BLaER1 (cell line): ENCODE data around the gene OBSCN.

ENCODE experiments used
- H3K27ac ChIP-seq: shearing (Covaris generic); formaldehyde crosslinking; 2 replicates; pipeline ENCODE4 v1.8.1; 2022
- H3K27me3 ChIP-seq: shearing (Covaris generic); formaldehyde crosslinking; 2 replicates; pipeline ENCODE4 v1.8.1; 2022
- H3K36me3 ChIP-seq: shearing (Covaris generic); formaldehyde crosslinking; 2 replicates; pipeline ENCODE4 v1.8.1; 2022
- H3K4me1 ChIP-seq: shearing (Covaris generic); formaldehyde crosslinking; 2 replicates; pipeline ENCODE4 v1.8.1; 2022
- H3K4me2 ChIP-seq: shearing (Covaris generic); formaldehyde crosslinking; 2 replicates; pipeline ENCODE4 v1.8.1; 2022
- H3K4me3 ChIP-seq: shearing (Covaris generic); formaldehyde crosslinking; 2 replicates; pipeline ENCODE4 v1.8.1; 2022
- H3K9ac ChIP-seq: shearing (Covaris generic); formaldehyde crosslinking; 2 replicates; pipeline ENCODE4 v1.8.1; 2022
- H3K9me3 ChIP-seq: shearing (Covaris generic); formaldehyde crosslinking; 2 replicates; pipeline ENCODE4 v1.8.1; 2022
- H4K20me1 ChIP-seq: shearing (Covaris generic); formaldehyde crosslinking; 2 replicates; pipeline ENCODE4 v1.8.1; 2022
- Cebpa-rat ChIP-seq: shearing (Covaris generic); IDR thresholded peaks from 2 replicates; pipeline ENCODE4 v1.8.1; 2022

Gene OBSCN

DNA sequence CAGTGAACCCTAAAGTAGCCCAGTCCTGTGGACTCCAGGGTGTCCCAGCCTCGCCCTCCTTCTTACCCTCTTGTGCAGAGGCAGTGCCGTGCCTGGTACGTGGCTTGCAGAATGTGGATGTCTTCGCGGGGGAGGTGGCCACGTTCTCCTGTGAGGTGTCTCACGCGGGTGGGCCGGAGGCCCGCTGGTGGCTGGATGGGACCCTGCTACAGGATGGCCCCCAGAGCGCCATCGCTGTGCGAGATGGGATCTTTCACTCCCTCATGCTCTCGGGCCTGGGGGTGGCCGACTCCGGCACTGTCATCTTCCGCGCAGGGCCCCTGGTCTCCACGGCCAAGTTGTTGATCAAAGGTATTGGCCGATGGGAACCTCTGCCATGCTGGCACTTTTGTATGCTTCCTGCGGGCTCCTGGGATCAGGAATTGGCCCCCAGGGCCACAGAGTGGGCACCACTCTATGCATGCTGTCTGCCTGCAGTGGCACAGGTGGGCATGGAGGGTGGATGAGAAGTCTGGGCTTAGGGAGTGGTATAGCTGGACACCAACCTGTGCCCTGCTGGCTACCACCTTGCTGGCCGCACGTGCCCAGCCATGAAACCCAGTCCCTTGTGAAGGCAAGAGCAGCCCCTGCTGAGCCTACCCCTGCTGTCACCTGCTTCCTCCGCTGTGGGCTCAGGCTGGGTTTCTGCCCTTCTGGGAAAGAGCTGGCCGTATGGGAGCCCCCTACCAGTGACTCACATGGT lies 105.9 kb downstream of the OBSCN start:
- H3K4me2 ChIP-seq = no peak overlapping the region
- no peak overlapping the region for H3K9ac ChIP-seq
- TF ChIP-seq Cebpa-rat = no peak
- no peaks in the 10 kb centered on the region for H3K4me1 ChIP-seq
- H4K20me1 ChIP-seq = no peaks in the 10 kb centered on the region
- H3K9me3 ChIP-seq = peaks cover 27% of the 10 kb centered on the region
- no peaks in the 10 kb centered on the region for H3K27me3 ChIP-seq
- H3K4me3 ChIP-seq = no peak overlapping the region
- H3K36me3 ChIP-seq = peaks cover 58% of the 10 kb centered on the region
- H3K27ac ChIP-seq = no peak overlapping the region

DNA sequence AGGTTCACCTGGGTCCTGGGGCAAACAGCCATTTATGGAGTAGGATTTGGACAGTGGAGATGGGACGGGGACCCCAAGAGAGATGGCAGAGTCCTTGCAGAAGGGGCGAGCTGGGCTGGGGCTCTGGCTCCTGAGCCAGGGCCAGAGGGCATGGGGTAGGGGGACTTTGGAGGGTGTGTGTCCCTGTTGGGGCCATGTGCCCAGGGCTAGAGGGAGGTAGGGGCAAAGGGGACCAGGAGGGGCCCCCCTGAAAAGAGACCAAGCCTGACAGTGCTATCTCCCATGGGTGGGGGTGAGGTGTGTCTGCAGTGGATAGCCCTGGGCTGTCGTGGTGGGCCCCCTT lies 106.4 kb downstream of the OBSCN start:
- Histone ChIP-seq H3K4me3 (no peak overlapping the region), H3K27ac (no peak overlapping the region), H3K4me2 (no peak overlapping the region), H3K4me1 (no peaks in the 10 kb centered on the region), H3K9me3 (peaks cover 27% of the 10 kb centered on the region), H4K20me1 (no peaks in the 10 kb centered on the region), H3K9ac (no peak overlapping the region), H3K36me3 (peaks cover 64% of the 10 kb centered on the region), H3K27me3 (no peaks in the 10 kb centered on the region)
- no peak for TF ChIP-seq Cebpa-rat

DNA sequence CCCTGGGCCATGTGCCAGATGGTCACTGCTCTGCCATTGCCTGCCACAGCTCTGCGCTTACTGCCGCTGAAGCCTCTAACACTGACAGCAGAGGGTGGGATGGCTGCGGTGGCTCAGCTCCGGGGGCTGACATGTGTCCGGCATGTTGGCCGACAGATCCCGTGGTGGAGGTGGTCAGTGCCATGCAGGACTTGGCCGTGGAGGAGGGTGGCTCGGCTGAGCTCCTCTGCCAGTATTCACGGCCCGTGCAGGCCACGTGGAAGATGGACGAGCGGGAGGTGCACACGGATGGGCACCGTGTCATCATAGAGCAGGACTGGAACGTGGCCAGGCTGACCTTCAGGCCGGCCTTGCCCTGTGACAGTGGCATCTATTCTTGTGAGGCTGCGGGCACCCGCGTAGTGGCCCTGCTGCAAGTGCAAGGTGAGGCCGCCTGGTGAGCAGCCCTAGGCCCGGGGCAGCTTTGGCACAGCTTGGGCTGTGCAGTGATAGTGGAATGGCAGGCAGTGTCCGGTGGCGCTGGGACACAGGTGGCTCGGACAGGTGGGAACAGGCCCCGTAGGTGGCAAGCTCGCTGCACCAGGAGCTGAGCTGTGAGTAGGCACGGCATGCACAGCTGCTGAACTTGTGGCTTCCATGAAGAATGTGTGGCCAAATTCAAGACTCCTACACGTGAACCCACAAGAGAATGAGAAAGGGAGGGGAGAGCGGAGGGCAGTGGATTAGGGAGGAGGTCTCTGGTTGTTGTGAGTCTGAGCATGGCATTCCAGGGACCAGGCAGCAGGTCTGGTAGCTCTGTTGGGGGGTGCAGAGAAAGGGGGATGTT lies 107.0 kb downstream of the OBSCN start:
- no peak overlapping the region for H3K4me3 ChIP-seq
- no peaks in the 10 kb centered on the region for H4K20me1 ChIP-seq
- H3K9me3 ChIP-seq = peaks cover 27% of the 10 kb centered on the region
- peaks cover 64% of the 10 kb centered on the region for H3K36me3 ChIP-seq
- H3K27ac ChIP-seq = no peak overlapping the region
- H3K4me2 ChIP-seq = no peak overlapping the region
- no peaks in the 10 kb centered on the region for H3K27me3 ChIP-seq
- no peaks in the 10 kb centered on the region for H3K4me1 ChIP-seq
- H3K9ac ChIP-seq = no peak overlapping the region
- TF ChIP-seq Cebpa-rat = no peak

DNA sequence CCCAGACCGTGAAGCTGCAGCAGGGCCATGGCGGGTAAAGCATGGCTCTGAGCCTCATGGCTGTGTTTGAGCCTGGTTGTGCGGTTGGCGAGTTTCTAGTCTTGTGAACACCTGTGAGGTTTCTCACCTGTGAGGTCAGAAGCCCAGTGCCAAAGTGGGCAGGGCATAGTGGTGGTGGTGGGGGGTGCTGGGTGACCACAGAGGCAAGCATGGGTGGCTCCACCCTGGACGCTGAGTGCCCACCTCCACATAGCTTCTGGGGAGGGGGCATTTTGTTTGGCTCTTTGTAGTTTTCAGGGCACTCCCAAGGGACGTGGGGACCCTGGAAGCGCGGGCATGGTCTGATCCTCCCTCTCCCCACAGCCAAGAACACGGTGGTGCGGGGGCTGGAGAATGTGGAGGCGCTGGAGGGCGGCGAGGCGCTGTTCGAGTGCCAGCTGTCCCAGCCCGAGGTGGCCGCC lies 107.7 kb downstream of the OBSCN start:
- Histone ChIP-seq H3K4me1 (no peaks in the 10 kb centered on the region), H3K4me2 (no peak overlapping the region), H3K9me3 (peaks cover 27% of the 10 kb centered on the region), H4K20me1 (no peaks in the 10 kb centered on the region), H3K4me3 (no peak overlapping the region), H3K27ac (no peak overlapping the region), H3K9ac (no peak overlapping the region), H3K27me3 (no peaks in the 10 kb centered on the region), H3K36me3 (peaks cover 68% of the 10 kb centered on the region)
- no peak for TF ChIP-seq Cebpa-rat

DNA sequence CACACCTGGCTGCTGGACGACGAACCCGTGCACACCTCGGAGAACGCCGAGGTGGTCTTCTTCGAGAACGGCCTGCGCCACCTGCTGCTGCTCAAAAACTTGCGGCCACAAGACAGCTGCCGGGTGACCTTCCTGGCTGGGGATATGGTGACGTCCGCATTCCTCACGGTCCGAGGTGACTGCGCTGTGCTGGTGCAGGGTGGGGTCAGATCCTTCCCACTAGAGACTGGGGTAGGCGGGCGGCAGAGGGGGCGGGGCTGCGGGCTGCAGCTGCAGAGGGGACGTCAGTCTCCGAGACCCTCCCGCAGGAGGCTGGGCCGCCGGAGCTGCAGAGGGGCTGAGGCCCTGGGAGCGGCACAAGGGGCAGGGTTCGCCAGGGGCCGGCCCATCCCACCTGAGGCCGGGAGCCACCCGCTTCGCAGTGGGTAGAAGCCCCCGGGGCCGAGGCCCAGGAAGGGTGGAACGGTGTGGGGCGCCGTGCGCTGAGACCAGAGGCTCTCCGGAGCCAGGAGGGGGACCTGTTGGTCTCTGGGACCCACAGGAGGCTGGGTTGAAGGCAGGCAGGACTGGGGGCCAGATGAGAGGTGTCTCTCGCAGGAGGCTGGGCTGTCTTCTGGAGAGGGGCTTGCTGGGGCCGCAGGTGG lies 108.2 kb downstream of the OBSCN start:
- Histone ChIP-seq H3K4me2 (no peak overlapping the region), H4K20me1 (no peaks in the 10 kb centered on the region), H3K4me3 (no peak overlapping the region), H3K9ac (no peak overlapping the region), H3K9me3 (peaks cover 22% of the 10 kb centered on the region), H3K4me1 (no peaks in the 10 kb centered on the region), H3K36me3 (peaks cover 69% of the 10 kb centered on the region), H3K27me3 (no peaks in the 10 kb centered on the region), H3K27ac (no peak overlapping the region)
- no peak for TF ChIP-seq Cebpa-rat

DNA sequence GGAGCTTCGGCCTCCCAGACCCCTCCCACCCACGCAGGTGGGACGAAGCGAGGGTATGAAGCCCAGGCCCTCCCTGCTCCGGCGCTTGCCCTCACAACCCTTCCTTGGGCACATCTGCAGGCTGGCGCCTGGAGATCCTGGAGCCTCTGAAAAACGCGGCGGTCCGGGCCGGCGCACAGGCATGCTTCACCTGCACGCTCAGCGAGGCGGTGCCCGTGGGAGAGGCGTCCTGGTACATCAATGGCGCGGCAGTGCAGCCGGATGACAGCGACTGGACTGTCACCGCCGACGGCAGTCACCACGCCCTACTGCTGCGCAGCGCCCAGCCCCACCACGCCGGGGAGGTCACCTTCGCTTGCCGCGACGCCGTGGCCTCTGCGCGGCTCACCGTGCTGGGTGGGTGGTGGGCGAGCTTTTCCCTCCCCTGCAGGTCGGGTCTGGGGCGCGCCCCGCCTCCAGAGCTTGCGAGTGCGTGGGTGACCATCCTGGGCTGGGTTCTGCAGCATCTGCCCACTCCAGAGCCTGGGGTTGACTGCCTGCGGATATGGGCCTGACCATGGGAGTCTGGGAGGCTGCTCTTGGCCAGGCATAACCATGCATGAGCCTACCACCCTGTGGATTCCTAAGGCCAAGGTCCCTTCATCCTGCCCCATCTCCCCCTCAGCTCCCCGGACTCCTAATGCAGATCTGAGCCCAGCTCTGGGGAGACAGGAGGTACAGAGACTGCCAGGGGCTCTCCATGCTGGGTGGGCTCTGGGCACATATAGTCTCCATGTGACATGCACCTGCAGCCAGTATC lies 108.9 kb downstream of the OBSCN start:
- Histone ChIP-seq H3K36me3 (peaks cover 69% of the 10 kb centered on the region), H3K4me2 (no peak overlapping the region), H4K20me1 (no peaks in the 10 kb centered on the region), H3K27ac (no peak overlapping the region), H3K4me3 (no peak overlapping the region), H3K27me3 (no peaks in the 10 kb centered on the region), H3K9me3 (peaks cover 15% of the 10 kb centered on the region), H3K4me1 (no peaks in the 10 kb centered on the region), H3K9ac (no peak overlapping the region)
- TF ChIP-seq Cebpa-rat = no peak

DNA sequence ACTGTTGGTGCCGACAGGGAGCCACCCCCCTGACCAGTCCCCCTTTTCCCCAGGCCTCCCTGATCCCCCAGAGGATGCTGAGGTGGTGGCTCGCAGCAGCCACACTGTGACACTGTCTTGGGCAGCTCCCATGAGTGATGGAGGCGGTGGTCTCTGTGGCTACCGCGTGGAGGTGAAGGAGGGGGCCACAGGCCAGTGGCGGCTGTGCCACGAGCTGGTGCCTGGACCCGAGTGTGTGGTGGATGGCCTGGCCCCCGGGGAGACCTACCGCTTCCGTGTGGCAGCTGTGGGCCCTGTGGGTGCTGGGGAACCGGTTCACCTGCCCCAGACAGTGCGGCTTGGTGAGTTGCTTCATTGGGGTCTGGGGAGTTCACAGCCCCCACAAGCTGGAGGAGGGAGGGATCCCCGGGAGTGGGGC lies 109.6 kb downstream of the OBSCN start:
- Histone ChIP-seq H3K27me3 (no peaks in the 10 kb centered on the region), H4K20me1 (no peaks in the 10 kb centered on the region), H3K36me3 (peaks cover 69% of the 10 kb centered on the region), H3K9ac (no peak overlapping the region), H3K4me2 (no peak overlapping the region), H3K27ac (no peak overlapping the region), H3K4me3 (no peak overlapping the region), H3K9me3 (peaks cover 9% of the 10 kb centered on the region), H3K4me1 (no peaks in the 10 kb centered on the region)
- TF ChIP-seq Cebpa-rat = no peak

DNA sequence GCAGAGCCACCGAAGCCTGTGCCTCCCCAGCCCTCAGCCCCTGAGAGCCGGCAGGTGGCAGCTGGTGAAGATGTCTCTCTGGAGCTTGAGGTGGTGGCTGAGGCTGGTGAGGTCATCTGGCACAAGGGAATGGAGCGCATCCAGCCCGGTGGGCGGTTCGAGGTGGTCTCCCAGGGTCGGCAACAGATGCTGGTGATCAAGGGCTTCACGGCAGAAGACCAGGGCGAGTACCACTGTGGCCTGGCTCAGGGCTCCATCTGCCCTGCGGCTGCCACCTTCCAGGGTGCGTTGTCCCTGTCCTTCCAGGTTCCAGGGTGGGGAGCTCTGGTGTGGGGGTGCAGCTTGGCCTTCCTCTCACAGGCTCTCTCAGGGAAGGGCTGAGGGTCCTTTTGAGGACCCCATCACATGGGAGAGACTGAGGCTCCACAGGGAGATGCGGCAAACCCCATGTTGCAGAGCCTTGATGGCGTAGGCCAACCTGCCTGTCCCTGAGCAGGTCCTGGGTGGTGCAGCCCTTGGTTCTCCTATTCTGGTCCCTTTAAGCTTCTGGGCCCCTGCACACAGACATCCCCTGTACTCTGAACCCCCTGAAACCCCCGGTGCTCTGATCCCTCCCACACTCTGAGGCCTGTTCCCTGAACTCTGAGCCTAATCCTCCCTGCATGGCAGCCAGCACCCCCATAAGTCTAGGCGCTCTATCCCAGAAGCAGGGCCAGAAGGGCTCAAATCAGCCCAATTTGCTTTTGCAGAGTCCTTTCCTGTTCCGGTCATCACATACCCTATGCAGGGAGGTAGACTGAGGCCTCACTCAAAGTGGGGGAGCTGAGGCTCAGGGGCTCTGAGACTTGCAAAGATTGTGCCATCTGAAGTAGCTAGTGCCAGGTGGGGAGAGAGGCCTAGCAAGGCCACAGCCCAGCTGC lies 110.3 kb downstream of the OBSCN start:
- no peak overlapping the region for H3K4me2 ChIP-seq
- H3K9ac ChIP-seq = no peak overlapping the region
- peaks cover 71% of the 10 kb centered on the region for H3K36me3 ChIP-seq
- no peaks in the 10 kb centered on the region for H4K20me1 ChIP-seq
- H3K4me3 ChIP-seq = no peak overlapping the region
- H3K27ac ChIP-seq = no peak overlapping the region
- no peak for TF ChIP-seq Cebpa-rat
- no peaks in the 10 kb centered on the region for H3K4me1 ChIP-seq
- H3K27me3 ChIP-seq = no peaks in the 10 kb centered on the region
- H3K9me3 ChIP-seq = peaks cover 2% of the 10 kb centered on the region

DNA sequence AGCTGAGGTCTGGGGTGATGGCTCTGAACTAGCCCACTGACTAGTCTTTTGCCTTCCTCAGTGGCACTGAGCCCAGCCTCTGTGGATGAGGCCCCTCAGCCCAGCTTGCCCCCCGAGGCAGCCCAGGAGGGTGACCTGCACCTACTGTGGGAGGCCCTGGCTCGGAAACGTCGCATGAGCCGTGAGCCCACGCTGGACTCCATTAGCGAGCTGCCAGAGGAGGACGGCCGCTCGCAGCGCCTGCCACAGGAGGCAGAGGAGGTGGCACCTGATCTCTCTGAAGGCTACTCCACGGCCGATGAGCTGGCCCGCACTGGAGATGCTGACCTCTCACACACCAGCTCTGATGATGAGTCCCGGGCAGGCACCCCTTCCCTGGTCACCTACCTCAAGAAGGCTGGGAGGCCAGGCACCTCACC lies 111.0 kb downstream of the OBSCN start:
- Histone ChIP-seq H3K9me3 (peaks cover 3% of the 10 kb centered on the region), H3K4me1 (no peaks in the 10 kb centered on the region), H3K27ac (no peak overlapping the region), H3K27me3 (no peaks in the 10 kb centered on the region), H3K4me2 (no peak overlapping the region), H3K4me3 (no peak overlapping the region), H4K20me1 (no peaks in the 10 kb centered on the region), H3K36me3 (peaks cover 77% of the 10 kb centered on the region), H3K9ac (no peak overlapping the region)
- no peak for TF ChIP-seq Cebpa-rat
